Stimulated activated CD4-positive, alpha-beta T cell treated with anti-CD3 and anti-CD28 coated beads, Interleukin-12 subunit alpha, Interleukin-12 subunit beta, amount 100 ng/mL, for 4 hours (primary cell): ENCODE data around the gene NEXN.
"Not testable (repeated sequence)": the region's sequence is repeated elsewhere in the genome, so short reads cannot be mapped to it uniquely, and the experiment has no call there.

Source experiments
- DNase-seq: peaks from one replicate; pipeline ENCODE4 v3.0.0-alpha.2; 2020

Gene NEXN

GRCh38 chr1:77972080-77972479 lies 83.7 kb downstream of the NEXN start:
- DNase-seq: no peak

GRCh38 chr1:77975386-77975785 lies 87.0 kb downstream of the NEXN start:
- no peak for DNase-seq

GRCh38 chr1:77975907-77976306 lies 87.5 kb downstream of the NEXN start:
- no peak for DNase-seq

- no peak for DNase-seq
These were observed 88.1 kb downstream of the NEXN start for GRCh38 chr1:77976433-77977076.

- DNase-seq: no peak
These were observed 89.5 kb downstream of the NEXN start for GRCh38 chr1:77977989-77978292.

- DNase-seq: peak; percentile 50
These were observed 90.0 kb downstream of the NEXN start for GRCh38 chr1:77978293-77978968.

GRCh38 chr1:77978969-77979876 lies 90.8 kb downstream of the NEXN start, which contains the start of gene FUBP1:
FUBP1 (minus strand) TSS chr1:77979072; CDS start chr1:77979004, 68 bp downstream.
- peak; percentile 85 for DNase-seq

GRCh38 chr1:77983352-77983996 lies 95.0 kb downstream of the NEXN start:
- not testable (repeated sequence) for DNase-seq

GRCh38 chr1:77983997-77984355 lies 95.6 kb downstream of the NEXN start:
- DNase-seq: no peak

- no peak for DNase-seq
These were observed 96.2 kb downstream of the NEXN start for GRCh38 chr1:77984629-77985028.

GRCh38 chr1:77986810-77987209 lies 98.4 kb downstream of the NEXN start:
- DNase-seq: no peak

- DNase-seq: no peak
These were observed 99.5 kb downstream of the NEXN start for GRCh38 chr1:77987919-77988318.

- no peak for DNase-seq
These were observed 101.3 kb downstream of the NEXN start for GRCh38 chr1:77989744-77990143.

GRCh38 chr1:77990629-77991204 lies 102.3 kb downstream of the NEXN start:
- DNase-seq: no peak

GRCh38 chr1:77991638-77992037 lies 103.2 kb downstream of the NEXN start:
- DNase-seq: no peak
